Astrocyte of the spinal cord (primary cell): ENCODE results near the gene BTBD10.
"Not testable (repeated sequence)": the region's sequence is repeated elsewhere in the genome, so short reads cannot be mapped to it uniquely, and the experiment has no call there.

ENCODE experiments used
- DNase-seq: peaks from one replicate; pipeline ENCODE4 v3.0.0; 2011; ENCODE audit warnings: low read depth, low spot score
- H3K4me3 ChIP-seq: 2 replicates; pipeline ENCODE4 v1.5.1; 2011; ENCODE audit warnings: low read depth, mild to moderate bottlenecking, low read length, moderate library complexity
- in situ Hi-C: cut with HindIII; loops from 2 replicates; pipeline ENCODE4 v1.10.0; 2017; ENCODE audit warnings: low sequenced_read_pairs
- TF ChIP-seq, protein P1 (sequence below): IDR thresholded peaks from 2 replicates; pipeline ENCODE4 v1.5.1; 2012; ENCODE audit warnings: low read depth, mild to moderate bottlenecking, low read length, inconsistent platforms

BTBD10 gene

DNA sequence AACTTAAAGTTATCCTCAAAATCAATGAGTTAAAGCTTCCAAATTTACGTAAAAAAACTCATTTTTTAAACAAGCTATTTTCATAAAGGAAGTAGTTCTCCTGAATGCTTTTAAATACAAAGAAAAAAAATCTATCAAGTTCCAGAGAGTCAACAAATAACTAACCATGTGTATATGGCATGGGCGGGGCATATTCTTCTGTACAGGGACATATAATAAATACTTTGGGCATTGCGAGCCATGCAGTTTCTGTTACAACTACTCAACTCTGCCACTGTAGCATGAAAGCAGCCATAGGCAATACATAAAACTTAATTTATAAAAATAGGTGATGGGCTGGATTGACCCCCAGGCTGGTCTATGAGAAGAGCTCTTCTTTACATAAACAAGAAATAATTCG is 57.8 kb downstream of the BTBD10 start:
- no peak for DNase-seq
- TF ChIP-seq, protein P1, sequence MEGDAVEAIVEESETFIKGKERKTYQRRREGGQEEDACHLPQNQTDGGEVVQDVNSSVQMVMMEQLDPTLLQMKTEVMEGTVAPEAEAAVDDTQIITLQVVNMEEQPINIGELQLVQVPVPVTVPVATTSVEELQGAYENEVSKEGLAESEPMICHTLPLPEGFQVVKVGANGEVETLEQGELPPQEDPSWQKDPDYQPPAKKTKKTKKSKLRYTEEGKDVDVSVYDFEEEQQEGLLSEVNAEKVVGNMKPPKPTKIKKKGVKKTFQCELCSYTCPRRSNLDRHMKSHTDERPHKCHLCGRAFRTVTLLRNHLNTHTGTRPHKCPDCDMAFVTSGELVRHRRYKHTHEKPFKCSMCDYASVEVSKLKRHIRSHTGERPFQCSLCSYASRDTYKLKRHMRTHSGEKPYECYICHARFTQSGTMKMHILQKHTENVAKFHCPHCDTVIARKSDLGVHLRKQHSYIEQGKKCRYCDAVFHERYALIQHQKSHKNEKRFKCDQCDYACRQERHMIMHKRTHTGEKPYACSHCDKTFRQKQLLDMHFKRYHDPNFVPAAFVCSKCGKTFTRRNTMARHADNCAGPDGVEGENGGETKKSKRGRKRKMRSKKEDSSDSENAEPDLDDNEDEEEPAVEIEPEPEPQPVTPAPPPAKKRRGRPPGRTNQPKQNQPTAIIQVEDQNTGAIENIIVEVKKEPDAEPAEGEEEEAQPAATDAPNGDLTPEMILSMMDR = no peak
- H3K4me3 ChIP-seq = no peak overlapping the region
- in situ Hi-C loops = no loop called here

DNA sequence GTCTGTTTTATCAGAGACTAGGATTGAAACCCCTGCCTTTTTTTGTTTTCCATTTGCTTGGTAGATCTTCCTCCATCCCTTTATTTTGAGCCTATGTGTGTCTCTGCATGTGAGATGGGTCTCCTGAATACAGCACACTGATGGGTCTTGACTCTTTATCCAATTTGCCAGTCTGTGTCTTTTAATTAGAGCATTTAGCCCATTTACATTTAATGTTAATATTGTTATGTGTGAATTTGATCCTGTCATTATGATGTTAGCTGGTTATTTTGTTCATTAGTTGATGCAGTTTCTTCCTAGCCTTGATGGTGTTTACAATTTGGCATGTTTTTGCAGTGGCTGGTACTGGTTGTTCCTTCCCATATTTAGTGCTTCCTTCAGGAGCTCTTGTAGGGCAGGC is 64.7 kb downstream of the BTBD10 start:
- H3K4me3 ChIP-seq, in situ Hi-C loops, DNase-seq: not testable (repeated sequence)

DNA sequence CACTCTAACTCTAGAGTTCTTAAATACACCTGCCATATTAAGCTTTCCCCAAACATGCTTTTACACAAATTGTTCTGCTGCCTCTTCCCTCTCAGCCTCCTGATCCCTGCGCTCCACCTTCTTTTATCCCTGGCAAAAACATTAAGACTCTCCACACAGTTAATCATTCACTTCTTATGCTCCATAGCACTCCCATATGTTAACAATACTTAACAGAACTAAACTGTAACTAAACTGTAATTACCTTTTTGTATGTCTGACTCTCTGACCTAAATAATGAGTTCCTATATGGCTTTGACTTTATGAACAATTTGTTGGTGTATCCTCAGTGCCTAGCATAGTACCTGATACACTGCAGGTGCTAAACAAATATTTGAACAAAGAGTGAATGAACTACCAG is 71.8 kb downstream of the BTBD10 start:
- no peak overlapping the region for H3K4me3 ChIP-seq
- TF ChIP-seq, protein P1 = no peak
- in situ Hi-C loops = no loop called here
- no peak for DNase-seq

DNA sequence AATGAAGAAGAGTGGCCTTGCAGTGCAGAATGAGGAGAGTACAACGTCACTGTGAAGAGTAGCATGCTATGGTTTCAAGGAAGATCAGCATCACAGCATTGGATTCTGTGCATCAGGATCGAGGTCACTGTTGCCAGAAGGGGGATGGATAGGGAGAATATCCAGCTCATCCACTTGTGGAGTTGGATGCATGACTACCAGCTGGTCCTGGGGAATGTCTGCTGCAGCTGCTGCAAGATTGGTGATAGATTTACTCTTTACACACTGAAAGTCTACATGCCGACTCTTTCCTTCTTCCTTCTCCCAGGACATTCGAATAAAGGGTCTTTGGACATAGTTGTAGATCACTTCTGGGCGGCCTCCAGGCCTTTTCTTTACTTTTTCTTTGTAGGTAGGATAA is 74.3 kb downstream of the BTBD10 start:
- in situ Hi-C loops = no loop called here
- no peak overlapping the region for H3K4me3 ChIP-seq
- TF ChIP-seq, protein P1 = no peak
- DNase-seq = no peak

DNA sequence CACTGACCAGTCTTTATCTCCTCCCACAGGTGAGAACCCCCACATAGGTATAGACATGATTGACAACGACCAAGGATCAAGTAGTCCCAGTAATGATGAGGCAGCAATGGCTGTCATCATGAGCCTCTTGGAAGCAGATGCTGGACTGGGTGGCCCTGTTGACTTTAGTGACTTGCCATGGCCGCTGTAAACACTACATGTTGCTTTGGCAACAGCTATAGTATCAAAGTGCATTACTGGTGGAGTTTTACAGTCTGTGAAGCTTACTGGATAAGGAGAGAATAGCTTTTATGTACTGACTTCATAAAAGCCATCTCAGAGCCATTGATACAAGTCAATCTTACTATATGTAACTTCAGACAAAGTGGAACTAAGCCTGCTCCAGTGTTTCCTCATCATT is 76.5 kb downstream of the BTBD10 start:
- in situ Hi-C loops = no loop called here
- TF ChIP-seq, protein P1 = no peak
- no peak for DNase-seq
- no peak overlapping the region for H3K4me3 ChIP-seq

DNA sequence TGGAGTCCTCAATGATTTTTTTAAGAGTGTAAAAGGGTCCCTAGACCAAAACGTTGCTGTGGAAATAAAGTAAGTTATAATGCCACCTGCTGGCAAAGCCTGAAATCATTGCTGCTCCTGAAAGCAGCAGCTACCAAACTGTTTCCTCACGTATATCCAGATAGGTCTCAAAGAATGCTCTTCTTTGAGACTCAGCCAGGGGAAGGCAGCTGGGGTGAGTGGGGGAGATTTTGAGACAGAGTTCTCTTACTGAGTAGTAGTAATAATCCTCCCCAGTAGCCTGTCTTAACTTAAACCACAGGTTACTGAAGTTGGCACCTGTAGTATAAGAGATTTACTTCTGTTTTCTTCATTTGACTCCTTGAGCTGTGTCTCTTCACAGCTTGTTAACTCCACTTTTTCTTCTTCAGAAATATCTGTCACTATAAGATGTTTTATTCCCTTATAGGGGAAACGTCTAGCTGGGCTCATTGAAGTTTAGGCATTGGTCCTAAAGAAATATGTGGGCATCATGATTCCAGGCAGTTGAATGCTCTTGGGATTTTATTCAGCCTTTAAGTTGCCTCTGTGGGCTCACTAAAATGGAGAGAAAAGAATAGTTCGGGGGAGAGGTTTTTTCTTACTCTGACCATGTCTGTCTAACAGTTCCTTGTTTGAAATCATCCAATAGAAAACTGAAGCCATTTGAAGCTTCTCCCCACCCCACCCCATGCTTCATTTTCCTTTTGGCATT is 77.9 kb downstream of the BTBD10 start:
- no peak overlapping the region for H3K4me3 ChIP-seq
- in situ Hi-C loops = no loop called here
- TF ChIP-seq, protein P1 = peak; percentile 71
- DNase-seq = peak; percentile 55

DNA sequence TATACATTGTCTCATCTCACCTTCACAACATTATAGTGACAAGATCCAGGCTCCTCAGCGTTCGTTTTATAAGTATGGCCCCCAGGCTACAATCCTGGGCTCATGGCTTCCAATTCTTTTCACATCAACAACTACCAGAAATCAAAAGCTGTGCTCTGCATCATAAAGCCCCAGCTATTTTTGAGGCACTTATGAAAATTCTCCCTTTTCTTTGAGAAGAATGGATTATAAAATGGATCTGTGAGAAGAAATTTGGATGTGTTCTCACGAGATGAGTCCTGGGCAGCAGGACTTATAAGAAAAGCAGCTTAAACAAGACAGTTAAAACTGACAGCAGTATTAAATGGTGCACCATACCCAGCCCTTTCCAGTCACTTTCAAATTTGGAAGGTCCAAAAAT is 80.3 kb downstream of the BTBD10 start:
- TF ChIP-seq, protein P1 = no peak
- in situ Hi-C loops = no loop called here
- no peak overlapping the region for H3K4me3 ChIP-seq
- no peak for DNase-seq
